HG03442 (cell line): ENCODE data around the gene NACA.

ENCODE experiments used
- ATAC-seq: cut with Tn5 transposase; IDR thresholded peaks from one replicate; pipeline ENCODE4 v1.9.1; 2021; ENCODE audit warnings: mild to moderate bottlenecking, moderate library complexity; ENCODE audit not compliant: unreplicated experiment

The NACA gene

DNA sequence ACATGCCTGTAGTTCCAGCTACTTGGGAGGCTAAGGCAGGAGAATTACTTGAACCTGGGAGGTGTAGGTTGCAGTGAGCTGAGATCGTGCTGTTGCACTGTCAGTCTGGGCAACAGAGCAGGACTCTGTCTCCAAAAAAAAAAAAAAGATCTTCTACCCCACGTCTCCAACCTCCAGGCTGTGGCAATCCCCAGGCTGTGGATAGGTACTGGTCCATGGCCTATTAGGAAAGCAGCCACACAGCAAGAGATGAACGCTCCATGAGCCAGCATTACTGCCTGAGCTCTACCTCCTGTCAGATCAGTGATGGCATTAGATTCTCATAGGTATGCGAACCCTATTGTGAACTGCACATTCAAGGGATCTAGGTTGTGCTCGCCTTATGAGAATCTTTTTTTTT lies 30.9 kb downstream of the NACA start:
- no peak for ATAC-seq

DNA sequence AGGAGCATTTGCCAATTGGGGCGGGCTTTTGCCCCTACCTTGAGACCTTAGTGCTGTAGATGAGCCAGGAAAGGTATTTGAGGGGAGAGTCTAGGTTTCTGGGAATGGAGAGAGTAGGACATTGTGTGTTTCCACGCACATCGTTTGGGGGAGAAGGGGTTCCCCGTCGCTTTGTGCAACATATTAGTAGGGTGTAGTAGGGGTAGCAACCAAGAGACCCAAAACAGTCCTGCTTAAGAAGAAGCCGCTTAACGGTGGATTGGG lies 36.3 kb downstream of the NACA start:
- no peak for ATAC-seq

DNA sequence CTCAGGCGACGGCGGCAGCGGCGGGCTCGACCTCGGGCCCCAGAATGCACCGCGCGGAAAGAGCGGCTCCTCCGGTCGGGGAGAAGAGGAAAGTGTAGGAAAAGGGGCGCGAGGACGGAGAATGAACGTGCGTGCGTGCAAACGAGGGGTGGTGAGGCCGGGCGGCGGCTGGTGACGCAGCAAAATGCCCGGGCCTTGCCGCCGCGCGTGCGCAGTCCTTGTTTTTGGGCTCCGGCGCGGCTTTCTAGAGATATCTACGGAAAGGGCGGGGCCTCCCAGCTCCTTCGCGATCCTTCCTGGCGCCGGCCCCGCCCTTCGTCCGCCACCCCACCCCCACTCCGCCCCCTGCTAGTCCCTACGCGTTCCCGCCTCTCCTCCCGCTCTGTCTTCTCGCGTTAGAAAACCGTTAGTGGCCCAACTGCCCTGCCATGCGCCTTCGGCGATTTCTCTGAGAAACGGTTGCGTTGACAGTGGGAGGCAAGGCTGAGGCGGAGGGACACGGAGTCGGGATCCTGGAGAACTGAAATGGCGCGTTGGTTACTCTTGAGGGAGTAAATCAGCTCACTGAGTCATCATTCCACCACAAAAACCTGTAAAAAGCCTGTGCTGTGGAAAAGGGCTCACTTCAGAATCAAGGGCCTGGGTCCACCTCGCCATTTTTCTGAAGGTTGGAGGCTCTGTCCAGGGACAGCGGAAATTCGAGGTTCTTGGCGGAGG lies 36.8 kb downstream of the NACA start, which contains the start of gene PTGES3:
Gene PTGES3, minus strand, starts transcription at position 156 of the 717 bp plus-strand sequence. CDS start 285 bp downstream, outside the sequence.
- ATAC-seq: peak; percentile 64

DNA sequence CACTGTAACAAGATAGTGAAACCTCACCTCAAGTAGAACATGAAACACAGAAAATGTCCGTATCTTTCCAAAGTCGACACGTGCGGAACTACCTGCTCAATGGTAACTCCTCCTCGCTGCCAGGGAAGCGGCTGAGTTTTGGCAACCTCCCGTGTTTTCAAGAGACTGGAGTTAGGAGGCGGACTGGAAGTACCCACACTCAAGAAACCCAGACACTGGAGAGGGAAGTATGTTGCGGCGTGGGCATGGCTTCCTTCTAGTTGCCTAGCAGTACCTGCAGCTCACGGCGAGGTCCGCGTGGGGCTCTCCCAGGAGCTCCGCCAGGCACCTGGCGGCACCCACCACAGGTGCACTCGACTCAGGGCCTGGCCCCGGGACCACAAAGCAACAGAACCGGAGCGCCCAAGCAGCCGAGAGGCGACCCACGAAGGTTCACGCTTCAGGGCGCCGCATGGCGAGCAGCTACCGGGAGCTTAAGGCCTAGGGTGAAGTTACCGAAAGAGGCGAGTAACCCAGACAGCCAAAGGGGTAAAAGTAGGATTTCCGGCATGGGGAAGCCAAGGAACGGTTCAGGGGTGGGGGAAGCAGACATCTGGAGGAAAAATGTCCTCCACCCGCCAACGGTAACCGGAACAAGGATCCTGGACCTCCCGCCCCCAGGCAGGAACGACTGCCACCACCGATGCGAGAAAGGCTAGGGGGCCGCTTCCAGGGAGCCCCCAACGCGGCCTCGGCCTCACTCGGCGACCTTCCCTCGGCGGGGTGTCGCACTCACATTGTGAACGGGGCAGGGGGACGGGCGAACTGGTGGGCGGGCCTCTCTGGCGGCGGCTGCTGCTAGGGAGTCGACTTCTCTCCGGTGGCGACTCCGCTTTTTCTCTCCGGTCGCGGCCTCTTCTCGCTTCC lies 37.6 kb downstream of the NACA start:
- ATAC-seq: no peak

DNA sequence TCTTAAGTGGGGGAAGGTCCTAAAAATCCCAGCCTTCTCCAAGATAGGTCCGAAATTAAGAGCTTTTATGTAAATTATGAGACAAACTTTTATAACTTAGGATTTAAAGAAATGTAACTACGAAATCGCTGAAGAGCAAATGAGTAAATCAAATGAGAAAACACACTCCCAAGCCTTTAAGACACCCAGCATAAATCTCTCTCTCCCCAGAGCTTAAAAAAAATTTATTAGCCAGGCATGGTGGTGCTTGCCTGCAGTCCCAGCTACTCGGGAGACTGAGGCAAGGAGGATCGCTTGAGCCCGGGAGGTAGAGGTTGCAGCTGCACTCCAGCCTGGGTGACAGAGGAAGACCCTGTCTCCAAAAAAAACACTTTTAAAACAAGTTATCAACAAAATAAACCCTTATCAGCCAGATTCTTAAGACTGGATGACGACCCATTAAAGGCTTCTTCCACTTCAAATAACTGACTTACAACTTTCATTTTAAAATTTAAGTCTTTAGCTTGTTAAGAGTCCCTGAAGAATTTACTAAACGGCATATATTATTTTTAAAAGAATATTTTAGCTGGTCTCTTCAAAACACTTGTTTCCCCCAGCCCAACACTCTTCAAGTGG lies 40.2 kb downstream of the NACA start:
- no peak for ATAC-seq

DNA sequence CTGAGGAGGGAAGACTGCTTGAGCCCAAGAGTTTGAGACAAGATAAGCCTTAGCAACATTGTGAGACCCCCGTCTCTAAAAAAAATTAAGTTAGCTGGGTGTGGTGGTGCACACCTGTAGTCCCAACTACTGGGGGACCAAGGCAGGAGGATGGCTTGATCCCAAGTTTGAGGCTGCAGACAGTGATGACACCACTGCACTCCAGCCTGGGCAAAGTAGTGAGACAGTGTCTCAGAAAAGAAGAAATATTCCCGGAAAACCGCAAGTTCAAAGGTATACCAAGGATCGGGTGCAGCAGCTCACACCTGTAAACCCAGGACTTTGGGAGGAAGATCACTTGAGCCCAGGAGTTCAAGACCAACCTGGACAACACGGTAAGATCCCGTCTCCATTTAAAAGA lies 42.8 kb downstream of the NACA start:
- no peak for ATAC-seq

DNA sequence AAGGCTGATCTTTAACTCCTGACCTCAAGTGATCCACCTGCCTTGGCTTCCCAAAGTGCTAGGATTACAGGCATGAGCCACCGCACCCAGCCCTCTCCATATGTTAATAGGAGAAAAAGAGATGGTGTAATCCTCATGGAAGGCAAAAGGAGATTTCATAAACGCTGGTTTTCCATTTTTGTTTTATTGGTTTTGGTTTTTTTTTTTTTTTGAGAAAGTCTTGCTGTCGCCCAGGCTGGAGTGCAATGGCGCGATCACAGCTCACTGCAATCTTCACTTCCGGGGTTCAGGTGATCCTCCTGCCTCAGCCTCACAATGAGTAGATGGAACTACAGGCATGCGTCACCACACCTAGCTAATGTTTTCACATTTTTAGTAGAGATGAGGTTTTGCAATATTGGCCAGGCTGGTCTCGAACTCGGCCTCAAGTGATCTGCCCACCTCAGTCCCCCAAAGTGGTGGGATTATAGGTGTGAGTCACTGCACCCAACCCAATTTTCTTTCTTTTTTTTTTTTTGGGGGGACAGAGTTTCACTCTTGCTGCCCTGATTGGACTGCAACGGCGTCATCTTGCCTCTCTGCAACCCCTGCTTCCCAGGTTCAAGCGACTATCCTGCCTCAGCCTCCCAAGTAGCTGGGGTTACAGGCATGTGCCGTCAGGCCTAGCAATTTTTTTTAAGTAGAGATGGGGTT lies 45.1 kb downstream of the NACA start:
- ATAC-seq: no peak

DNA sequence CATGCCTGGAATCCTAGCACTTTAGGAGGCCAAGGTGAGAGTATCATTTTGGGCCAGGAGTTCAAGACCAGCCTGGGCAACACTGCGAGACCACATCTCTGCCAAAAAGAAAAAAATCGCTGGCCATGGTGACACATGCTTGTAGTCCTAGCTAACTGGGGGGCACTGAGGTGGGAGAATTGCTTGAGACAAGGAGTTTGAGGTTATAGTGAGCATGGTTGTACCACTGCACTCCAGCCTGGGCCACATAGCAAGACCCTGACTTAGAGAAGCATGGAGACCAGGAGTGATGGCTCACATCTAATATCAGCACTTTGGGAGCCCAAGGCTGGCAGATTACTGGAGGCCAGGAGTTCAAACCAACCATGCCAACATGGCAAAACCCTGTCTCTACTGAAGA lies 46.2 kb downstream of the NACA start:
- no peak for ATAC-seq

DNA sequence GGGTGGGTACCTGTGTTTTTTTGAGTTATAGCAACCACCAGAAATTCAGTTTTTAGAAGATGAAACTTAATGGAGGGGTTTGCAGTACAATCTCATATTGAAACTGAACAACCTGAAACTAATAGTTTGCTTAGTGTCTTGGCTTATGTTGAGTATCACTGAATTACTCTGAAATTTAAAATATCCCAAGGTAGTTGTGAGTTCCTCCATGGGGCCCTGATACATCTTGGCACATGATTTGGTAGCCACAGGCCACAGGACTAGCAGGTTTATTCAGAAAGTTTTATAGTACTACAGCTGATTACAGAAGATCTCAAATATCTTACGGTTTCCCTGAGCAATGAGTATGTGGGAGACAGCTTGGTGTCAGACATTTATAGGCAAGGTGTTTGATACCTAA lies 47.4 kb downstream of the NACA start:
- ATAC-seq: peak; percentile 47

DNA sequence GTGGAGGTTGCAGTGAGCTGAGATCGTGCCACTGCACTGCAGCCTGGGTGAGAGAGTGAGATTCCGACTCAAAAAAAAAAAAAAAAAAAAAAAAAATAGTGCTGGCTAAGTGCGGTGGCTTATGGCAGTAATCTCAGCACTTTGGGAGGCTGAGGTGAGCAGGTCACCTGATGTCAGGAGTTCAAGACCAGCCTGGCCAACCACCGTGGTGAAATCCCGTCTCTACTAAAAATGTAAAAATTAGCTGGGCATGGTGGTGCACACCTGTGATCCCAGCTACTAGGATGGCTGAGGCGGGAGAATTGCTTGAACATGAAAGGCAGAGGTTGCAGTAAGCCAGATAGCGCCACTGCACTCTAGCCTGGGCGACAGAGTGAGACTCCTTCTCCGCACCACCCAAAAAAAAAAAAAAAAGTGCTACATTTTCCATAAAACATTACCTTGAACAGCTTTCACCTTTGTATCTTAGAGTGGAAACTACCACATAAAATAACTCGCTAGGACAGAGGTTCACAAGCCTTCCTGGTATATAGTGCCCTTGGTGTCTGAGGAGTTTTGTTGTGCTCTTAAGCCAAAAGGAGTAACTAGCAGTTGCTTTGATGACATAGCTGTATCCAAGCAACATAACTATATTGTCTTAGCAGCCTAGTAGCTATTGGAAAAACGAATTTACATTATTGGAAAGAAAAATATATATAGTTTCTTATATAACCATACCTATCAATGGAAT lies 48.1 kb downstream of the NACA start:
- no peak for ATAC-seq

DNA sequence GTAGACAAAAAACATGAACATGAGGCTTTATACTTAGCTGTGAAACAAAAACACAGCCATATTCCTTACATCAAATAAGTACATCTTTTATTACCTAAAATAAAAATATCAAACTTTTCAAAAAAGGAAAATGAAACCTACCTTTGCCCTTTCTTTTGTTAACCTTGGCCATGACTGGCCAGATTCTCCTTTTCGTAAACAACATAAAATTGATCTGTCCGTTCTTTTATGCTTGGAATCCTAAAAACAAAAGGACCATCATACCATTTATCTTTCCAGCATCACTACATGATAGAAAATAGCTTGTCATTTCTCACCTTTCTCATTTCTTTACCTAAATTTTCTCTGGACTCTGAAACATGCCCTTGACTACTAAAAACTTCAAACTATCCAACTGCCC lies 53.5 kb downstream of the NACA start:
- ATAC-seq: no peak

DNA sequence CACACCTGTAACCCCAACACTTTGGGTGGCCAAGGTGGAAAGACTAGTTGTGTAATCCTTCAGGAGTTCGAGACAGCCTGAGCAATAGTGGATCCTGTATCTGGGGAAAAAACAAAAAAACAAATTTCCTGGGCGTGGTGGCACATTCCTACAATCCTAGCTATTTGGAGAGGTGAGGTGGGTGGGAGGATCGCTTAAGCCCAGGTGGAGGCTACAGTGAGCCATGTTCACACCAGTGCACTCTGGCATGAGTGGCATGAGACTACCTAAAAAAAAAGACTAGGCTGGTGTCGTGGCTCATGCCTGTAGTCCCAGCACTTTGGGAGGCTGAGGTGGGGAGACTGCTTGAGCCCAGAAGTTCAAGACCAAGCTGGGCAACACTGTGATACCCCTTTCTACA lies 54.3 kb downstream of the NACA start:
- no peak for ATAC-seq

DNA sequence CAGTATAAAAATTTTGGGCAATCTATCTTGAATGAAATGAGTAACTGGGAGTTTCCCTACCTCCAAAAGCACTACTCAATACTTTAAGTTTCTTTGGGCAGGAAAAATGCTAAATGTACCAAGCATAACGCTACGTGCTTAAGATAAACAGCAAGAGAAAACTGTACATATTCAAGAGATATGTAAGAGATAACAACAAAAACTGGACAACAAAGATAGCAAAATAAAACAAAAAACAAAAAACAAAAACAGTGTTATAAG lies 57.0 kb downstream of the NACA start:
- ATAC-seq: no peak
